ENCODE data around the gene DNTT.

DNTT gene

GRCh38 chr10:96304230-96304629, at the start of gene DNTT:
DNTT (plus strand) TSS chr10:96304434; CDS start chr10:96304498, 64 bp downstream.
- DNase-seq = no peak

- no peak for DNase-seq
Measured at GRCh38 chr10:96254976-96255375, 49.3 kb upstream of the DNTT start.

- DNase-seq = no peak
Measured at GRCh38 chr10:96255549-96256333, 48.5 kb upstream of the DNTT start.

- peak; percentile 44 to 50 for DNase-seq
Measured at GRCh38 chr10:96257944-96258343, 46.3 kb upstream of the DNTT start.

GRCh38 chr10:96259150-96259549, 45.1 kb upstream of the DNTT start:
- peak in 1 of 2 experiments; percentile 4 for DNase-seq

GRCh38 chr10:96260014-96260413, 44.2 kb upstream of the DNTT start:
- DNase-seq = no peak

GRCh38 chr10:96261132-96261531, 43.1 kb upstream of the DNTT start:
- no peak for DNase-seq

GRCh38 chr10:96261930-96262329, 42.3 kb upstream of the DNTT start:
- no peak for DNase-seq

GRCh38 chr10:96263176-96263575, 41.1 kb upstream of the DNTT start:
- no peak for DNase-seq

- no peak for DNase-seq
Measured at GRCh38 chr10:96263669-96264068, 40.6 kb upstream of the DNTT start.

GRCh38 chr10:96264938-96265337, 39.3 kb upstream of the DNTT start:
- DNase-seq = no peak

GRCh38 chr10:96266118-96266770, 38.0 kb upstream of the DNTT start:
- DNase-seq = no peak

GRCh38 chr10:96267234-96267705, 37.0 kb upstream of the DNTT start:
- no peak for DNase-seq

GRCh38 chr10:96268341-96268909, 35.8 kb upstream of the DNTT start:
- no peak for DNase-seq

GRCh38 chr10:96269438-96270300, 34.6 kb upstream of the DNTT start:
- DNase-seq = no peak

GRCh38 chr10:96270571-96270970, 33.7 kb upstream of the DNTT start:
- DNase-seq = no peak

GRCh38 chr10:96271016-96271815, 33.0 kb upstream of the DNTT start, which contains the start of gene BLNK:
BLNK (minus strand) TSS chr10:96271569; CDS start chr10:96271398, 171 bp downstream.
- DNase-seq = peak; percentile 8 to 26

- no peak for DNase-seq
Measured at GRCh38 chr10:96272316-96273280, 31.6 kb upstream of the DNTT start.

- no peak for DNase-seq
Measured at GRCh38 chr10:96275685-96276418, 28.4 kb upstream of the DNTT start.

GRCh38 chr10:96276426-96276825, 27.8 kb upstream of the DNTT start:
- no peak for DNase-seq

Measured in Kasumi-1 (cell line).